GM19455 (cell line): ENCODE data around the gene KIF26A.
"Not testable (repeated sequence)": the region's sequence is repeated elsewhere in the genome, so short reads cannot be mapped to it uniquely, and the experiment has no call there.

Source experiments
- ATAC-seq: cut with Tn5 transposase; IDR thresholded peaks from one replicate; pipeline ENCODE4 v1.9.1; 2021; ENCODE audit not compliant: unreplicated experiment

Gene KIF26A

GRCh38 chr14:104143521-104144452 lies 5.4 kb downstream of the KIF26A start:
- ATAC-seq = no peak

- no peak for ATAC-seq
These were observed 6.0 kb downstream of the KIF26A start for GRCh38 chr14:104144453-104144790.

- no peak for ATAC-seq
These were observed 6.8 kb downstream of the KIF26A start for GRCh38 chr14:104144911-104145825.

GRCh38 chr14:104145826-104146601 lies 7.6 kb downstream of the KIF26A start:
- no peak for ATAC-seq

- ATAC-seq = no peak
These were observed 8.4 kb downstream of the KIF26A start for GRCh38 chr14:104146651-104147345.

- ATAC-seq = no peak
These were observed 9.1 kb downstream of the KIF26A start for GRCh38 chr14:104147346-104148125.

GRCh38 chr14:104148433-104149277 lies 10.3 kb downstream of the KIF26A start:
- ATAC-seq = no peak

GRCh38 chr14:104149278-104149595 lies 10.8 kb downstream of the KIF26A start:
- no peak for ATAC-seq

GRCh38 chr14:104149617-104150135 lies 11.3 kb downstream of the KIF26A start:
- no peak for ATAC-seq

- no peak for ATAC-seq
These were observed 12.0 kb downstream of the KIF26A start for GRCh38 chr14:104150136-104151025.

GRCh38 chr14:104151026-104151381 lies 12.6 kb downstream of the KIF26A start:
- ATAC-seq = no peak

- no peak for ATAC-seq
These were observed 13.3 kb downstream of the KIF26A start for GRCh38 chr14:104151566-104152245.

- no peak for ATAC-seq
These were observed 13.8 kb downstream of the KIF26A start for GRCh38 chr14:104152246-104152575.

- ATAC-seq = no peak
These were observed 14.5 kb downstream of the KIF26A start for GRCh38 chr14:104152686-104153393.

GRCh38 chr14:104153394-104153755 lies 15.0 kb downstream of the KIF26A start:
- ATAC-seq = not testable (repeated sequence)

GRCh38 chr14:104154246-104154645 lies 15.9 kb downstream of the KIF26A start:
- no peak for ATAC-seq

- no peak for ATAC-seq
These were observed 17.1 kb downstream of the KIF26A start for GRCh38 chr14:104155513-104155912.
